HepG2 (cell line): Measurements from ENCODE around the gene ASPHD1. TPM values are rescaled to one million over a fixed set of nuclear protein-coding genes. Genes with fewer than 3 reads are reported as not detected.

Experiments
- AHR ChIP-seq: IDR thresholded peaks from 2 replicates; pipeline ENCODE4 v1.6.1; 2018; ENCODE audit warnings: missing genetic modification reagents, missing compliant biosample characterization
- ARNT ChIP-seq: fragments of 450-650 bp; IDR thresholded peaks from 2 replicates; pipeline ENCODE4 v1.6.1; 2017
- HNF1A ChIP-seq, 2 experiments: sonication (generic) in 1 of 2; formaldehyde crosslinking in 1 of 2; IDR thresholded peaks; 2 replicates each; pipeline versions ENCODE4 v1.4.0 to v1.6.1; 2016 to 2020; ENCODE audit warnings: borderline replicate concordance in 1 of 2, low read depth in 1 of 2, mild to moderate bottlenecking in 1 of 2, missing genetic modification reagents in 1 of 2
- KLF12 ChIP-seq: sonication (generic); formaldehyde crosslinking; IDR thresholded peaks from 2 replicates; pipeline ENCODE4 v1.4.0; 2020; ENCODE audit warnings: missing genetic modification reagents, borderline replicate concordance
- PRDM10 ChIP-seq: sonication (generic); formaldehyde crosslinking; IDR thresholded peaks from 2 replicates; pipeline ENCODE4 v1.4.0; 2020; ENCODE audit warnings: low read depth, missing genetic modification reagents
- REST ChIP-seq, 2 experiments: IDR thresholded peaks; 2 replicates each; pipeline ENCODE4 v1.6.1; 2011 to 2012; ENCODE audit warnings: low read length in 2 of 2, borderline replicate concordance in 1 of 2, low read depth in 1 of 2, mild to moderate bottlenecking in 1 of 2, moderate library complexity in 1 of 2
- ZNF18 ChIP-seq: sonication (generic); formaldehyde crosslinking; IDR thresholded peaks from 2 replicates; pipeline ENCODE4 v1.8.0; 2022; ENCODE audit warnings: mild to moderate bottlenecking, missing genetic modification reagents; ENCODE audit not compliant: insufficient replicate concordance
- ZNF235 ChIP-seq: sonication (generic); formaldehyde crosslinking; IDR thresholded peaks from 2 replicates; pipeline ENCODE4 v1.8.1; 2023; ENCODE audit warnings: mild to moderate bottlenecking, missing genetic modification reagents, borderline replicate concordance
- ZNF614 ChIP-seq: IDR thresholded peaks from 2 replicates; pipeline ENCODE4 v1.6.1; 2018; ENCODE audit warnings: missing biosample characterization, missing genetic modification reagents, inconsistent platforms, borderline replicate concordance
- ZNF7 ChIP-seq: IDR thresholded peaks from 2 replicates; pipeline ENCODE4 v1.6.1; 2016; ENCODE audit warnings: missing biosample characterization, missing genetic modification reagents
- ZNF784 ChIP-seq: sonication (generic); formaldehyde crosslinking; IDR thresholded peaks from 2 replicates; pipeline ENCODE4 v1.5.1; 2020; ENCODE audit warnings: missing genetic modification reagents, mild to moderate bottlenecking, borderline replicate concordance
- polyA plus RNA-seq, 8 experiments: library from polyadenylated mRNA; depleted of rRNA in 3 of 8; stranded (reverse) in 7 of 8; unstranded in 1 of 8; fragments of >200 nt; fragmentation: Illumina TruSeq in 4 of 8; extraction: Trizol in 4 of 8; gene quantifications; 2 replicates each; pipeline versions ENCODE4 v1.2.1 to v1.2.3, GENCODE V29; 2011 to 2016; ENCODE audit warnings: low read depth in 4 of 8, missing spikeins in 1 of 8, mixed read lengths in 1 of 8; ENCODE audit not compliant: insufficient read depth in 1 of 8
- total RNA-seq, 5 experiments: library from RNA; depleted of rRNA; stranded (reverse); fragments of >200 nt; fragmentation: Illumina TruSeq; extraction: Trizol; gene quantifications; 2 replicates each; pipeline ENCODE4 v1.2.3, GENCODE V29; 2016; ENCODE audit warnings: low read depth in 1 of 5

ASPHD1 gene
- total and polyA plus RNA-seq, 2 of the 13 experiments (the other 11 are each of a cell fraction or from before 2014, with no cell fraction given): 13.1 to 19.7 TPM

GRCh38 chr16:29900888-29901606 lies 759 bp downstream of the ASPHD1 start (continued):
- TF ChIP-seq ZNF784 (CRISPR knock-in tag): peak; percentile 55; the same call in 1 of the 2 replicates
- TF ChIP-seq AHR (CRISPR knock-in tag): peak; percentile 46; the same call in 1 of the 2 replicates
- no peak for TF ChIP-seq ARNT
- TF ChIP-seq ZNF235: 0 out of 2 replicates have a peak, but pooled peaks have one; percentile 48
- 0 out of 2 replicates have a peak, but pooled peaks have one; percentile 62 for TF ChIP-seq PRDM10
- peak; percentile 41 for TF ChIP-seq ZNF18
- no peak for TF ChIP-seq REST (IDR thresholded peaks at IDR 0.05; ENCODE audit: borderline replicate concordance in 1 of 2, low read depth in 1 of 2, low read length in 2 of 2)
- 0 out of 2 replicates have a peak, but pooled peaks have one; percentile 15 for TF ChIP-seq ZNF7 (CRISPR knock-in tag)
- no peak for TF ChIP-seq HNF1A (IDR thresholded peaks at IDR 0.05; ENCODE audit: low read depth)
- no peak; the same call in 1 of the 2 replicates for TF ChIP-seq HNF1A (CRISPR knock-in tag; IDR thresholded peaks at IDR 0.05; ENCODE audit: borderline replicate concordance)
- no peak for TF ChIP-seq KLF12 (CRISPR knock-in tag)
- no peak for TF ChIP-seq ZNF614
